HEK293 (cell line): ENCODE data around the gene C13orf46.

Experiments used
- CTCF ChIA-PET: fragments of 350-600 bp; formaldehyde crosslinking; extraction: SDS; loops from one replicate; lab custom pipeline; 2021; ENCODE audit warnings: antibody characterized with exemption; lab: Yijun Ruan, JAX
- POLR2A ChIA-PET: fragments of 300-600 bp; formaldehyde crosslinking; extraction: SDS; loops from one replicate; lab custom pipeline; 2020; ENCODE audit warnings: antibody characterized with exemption, inconsistent platforms; lab: Yijun Ruan, JAX
- H3K27ac ChIP-seq: fragments of 200-500 bp; sonication (Bioruptor generic); 2 replicates; pipeline ENCODE4 v1.5.1; 2014; ENCODE audit warnings: low read depth, low read length, control low read depth, inconsistent platforms; ENCODE audit errors: extremely low read depth
- H3K36me3 ChIP-seq, 2 experiments: fragments of 200-500 bp in 1 of 2; sonication (Bioruptor generic) in 1 of 2; 1 replicate in 1 of 2; 2 replicates in 1 of 2; pipeline ENCODE4 v1.5.1; 2014 to 2017; ENCODE audit warnings: inconsistent platforms in 2 of 2, low read length in 2 of 2; ENCODE audit not compliant: control insufficient read depth in 2 of 2, insufficient read depth in 1 of 2
- H3K4me1 ChIP-seq: fragments of 200-500 bp; sonication (Bioruptor generic); 2 replicates; pipeline ENCODE4 v1.5.1; 2014; ENCODE audit warnings: mild to moderate bottlenecking, low read length, inconsistent platforms; ENCODE audit not compliant: control insufficient read depth, insufficient read depth
- H3K4me3 ChIP-seq: 2 replicates; pipeline ENCODE4 v1.5.1; 2011; ENCODE audit warnings: low read depth, mild to moderate bottlenecking, control low read depth, low read length, moderate library complexity
- H3K9me3 ChIP-seq: fragments of 200-500 bp; sonication (Bioruptor generic); 2 replicates; pipeline ENCODE4 v1.5.1; 2014; ENCODE audit warnings: low read depth, low read length, inconsistent platforms; ENCODE audit not compliant: control insufficient read depth, insufficient read depth
- GLIS1 ChIP-seq: fragments of 450-650 bp; formaldehyde crosslinking; IDR thresholded peaks from 2 replicates; pipeline ENCODE4 v1.5.1; 2016; ENCODE audit warnings: missing biosample characterization, missing genetic modification characterization
- GLIS2 ChIP-seq: fragments of 450-650 bp; formaldehyde crosslinking; IDR thresholded peaks from 2 replicates; pipeline ENCODE4 v1.5.1; 2016; ENCODE audit warnings: missing biosample characterization, missing genetic modification characterization
- HIC1 ChIP-seq: fragments of 450-650 bp; formaldehyde crosslinking; IDR thresholded peaks from 2 replicates; pipeline ENCODE4 v1.5.1; 2016; ENCODE audit warnings: missing biosample characterization, missing genetic modification characterization
- PRDM2 ChIP-seq: fragments of 450-650 bp; formaldehyde crosslinking; IDR thresholded peaks from 2 replicates; pipeline ENCODE4 v1.5.1; 2016; ENCODE audit warnings: missing biosample characterization, missing genetic modification characterization, borderline replicate concordance
- SCRT1 ChIP-seq: fragments of 450-650 bp; formaldehyde crosslinking; IDR thresholded peaks from 2 replicates; pipeline ENCODE4 v1.5.1; 2016; ENCODE audit warnings: missing biosample characterization, missing genetic modification characterization, borderline replicate concordance
- SCRT2 ChIP-seq: fragments of 450-650 bp; formaldehyde crosslinking; IDR thresholded peaks from 2 replicates; pipeline ENCODE4 v1.5.1; 2016; ENCODE audit warnings: missing biosample characterization, missing genetic modification characterization
- ZEB2 ChIP-seq: fragments of 450-650 bp; formaldehyde crosslinking; IDR thresholded peaks from 2 replicates; pipeline ENCODE4 v1.5.1; 2016; ENCODE audit warnings: missing biosample characterization, missing genetic modification characterization
- ZFP41 ChIP-seq: fragments of 450-650 bp; formaldehyde crosslinking; IDR thresholded peaks from 2 replicates; pipeline ENCODE4 v1.5.1; 2016; ENCODE audit warnings: missing biosample characterization, missing genetic modification characterization, borderline replicate concordance
- ZIC2 ChIP-seq: fragments of 450-650 bp; formaldehyde crosslinking; IDR thresholded peaks from 2 replicates; pipeline ENCODE4 v1.5.1; 2016; ENCODE audit warnings: missing biosample characterization, missing genetic modification characterization
- ZNF585B ChIP-seq: fragments of 450-650 bp; formaldehyde crosslinking; IDR thresholded peaks from 2 replicates; pipeline ENCODE4 v1.5.1; 2016; ENCODE audit warnings: missing biosample characterization, missing genetic modification characterization
- ZNF623 ChIP-seq: fragments of 450-650 bp; formaldehyde crosslinking; IDR thresholded peaks from 2 replicates; pipeline ENCODE4 v1.5.1; 2016; ENCODE audit warnings: missing biosample characterization, missing genetic modification characterization

C13orf46 gene

GRCh38 chr13:113978741-113979481, 5.0 kb upstream of the C13orf46 start:
- Histone ChIP-seq H3K27ac (no peak overlapping the region), H3K36me3 (peaks cover 0 to 12% of the 10 kb centered on the region in 2 experiments; a peak in 1 of 3 replicates), H3K4me1 (no peaks in the 10 kb centered on the region), H3K9me3 (no peaks in the 10 kb centered on the region), H3K4me3 (no peak overlapping the region)
- CTCF ChIA-PET = interaction anchor here (0.6 kb wide), 1 partner anchor 364 kb away, joined by 4 read pairs; no protein-coding TSS in a partner anchor
- POLR2A ChIA-PET = no interaction called here
- TF ChIP-seq ZNF585B (tag by site-specific recombination) (no peak), ZIC2 (tag by site-specific recombination) (peak; percentile 22; the same call in 1 of the 2 replicates), GLIS1 (tag by site-specific recombination) (peak; percentile 64)

GRCh38 chr13:113977976-113978375, 4.1 kb upstream of the C13orf46 start:
- ChIA-PET CTCF (no interaction called here), POLR2A (no interaction called here)
- H3K36me3 ChIP-seq = peaks cover 0 to 12% of the 10 kb centered on the region in 2 experiments; a peak in 1 of 3 replicates
- no peak for TF ChIP-seq ZNF623 (tag by site-specific recombination)
- H3K27ac ChIP-seq = no peak overlapping the region
- H3K4me1 ChIP-seq = no peaks in the 10 kb centered on the region
- H3K4me3 ChIP-seq = no peak overlapping the region
- H3K9me3 ChIP-seq = no peaks in the 10 kb centered on the region

- Histone ChIP-seq H3K36me3 (peaks cover 0 to 12% of the 10 kb centered on the region in 2 experiments; a peak in 1 of 3 replicates), H3K27ac (no peak overlapping the region), H3K4me1 (no peaks in the 10 kb centered on the region), H3K9me3 (no peaks in the 10 kb centered on the region), H3K4me3 (no peak overlapping the region)
- CTCF ChIA-PET = no interaction called here
- POLR2A ChIA-PET = no interaction called here
- no peak for TF ChIP-seq PRDM2
- peak; percentile 67 for TF ChIP-seq SCRT2
- peak; percentile 51 for TF ChIP-seq HIC1 (tag by site-specific recombination)
- 0 out of 2 replicates have a peak, but pooled peaks have one; percentile 15 for TF ChIP-seq GLIS2 (tag by site-specific recombination)
- no peak for TF ChIP-seq ZFP41 (tag by site-specific recombination)
- TF ChIP-seq GLIS1 (tag by site-specific recombination) = peak; percentile 27; the same call in 1 of the 2 replicates
- TF ChIP-seq ZEB2 (tag by site-specific recombination) = peak; percentile 28; the same call in 1 of the 2 replicates
- 0 out of 2 replicates have a peak, but pooled peaks have one; percentile 35 for TF ChIP-seq SCRT1
These were observed 3.1 kb upstream of the C13orf46 start for GRCh38 chr13:113976711-113977684.
